BLaER1 (cell line): ENCODE measurements around the gene FBXL17.

Source experiments
- H3K27ac ChIP-seq: shearing (Covaris generic); formaldehyde crosslinking; 2 replicates; pipeline ENCODE4 v1.8.1; 2022
- H3K27me3 ChIP-seq: shearing (Covaris generic); formaldehyde crosslinking; 2 replicates; pipeline ENCODE4 v1.8.1; 2022
- H3K36me3 ChIP-seq: shearing (Covaris generic); formaldehyde crosslinking; 2 replicates; pipeline ENCODE4 v1.8.1; 2022
- H3K4me1 ChIP-seq: shearing (Covaris generic); formaldehyde crosslinking; 2 replicates; pipeline ENCODE4 v1.8.1; 2022
- H3K4me2 ChIP-seq: shearing (Covaris generic); formaldehyde crosslinking; 2 replicates; pipeline ENCODE4 v1.8.1; 2022
- H3K4me3 ChIP-seq: shearing (Covaris generic); formaldehyde crosslinking; 2 replicates; pipeline ENCODE4 v1.8.1; 2022
- H3K9ac ChIP-seq: shearing (Covaris generic); formaldehyde crosslinking; 2 replicates; pipeline ENCODE4 v1.8.1; 2022
- H3K9me3 ChIP-seq: shearing (Covaris generic); formaldehyde crosslinking; 2 replicates; pipeline ENCODE4 v1.8.1; 2022
- H4K20me1 ChIP-seq: shearing (Covaris generic); formaldehyde crosslinking; 2 replicates; pipeline ENCODE4 v1.8.1; 2022
- Cebpa-rat ChIP-seq: shearing (Covaris generic); IDR thresholded peaks from 2 replicates; pipeline ENCODE4 v1.8.1; 2022

The FBXL17 gene

GRCh38 chr5:108220834-108221233, 161.1 kb downstream of the FBXL17 start:
- no peak for TF ChIP-seq Cebpa-rat
- Histone ChIP-seq H4K20me1 (no peaks in the 10 kb centered on the region), H3K4me2 (no peak overlapping the region), H3K27me3 (no peaks in the 10 kb centered on the region), H3K9ac (no peak overlapping the region), H3K4me1 (no peaks in the 10 kb centered on the region), H3K4me3 (no peak overlapping the region), H3K27ac (no peak overlapping the region), H3K9me3 (no peaks in the 10 kb centered on the region), H3K36me3 (no peaks in the 10 kb centered on the region)

GRCh38 chr5:108216890-108217289, 165.0 kb downstream of the FBXL17 start:
- no peaks in the 10 kb centered on the region for H4K20me1 ChIP-seq
- no peak overlapping the region for H3K9ac ChIP-seq
- H3K36me3 ChIP-seq = no peaks in the 10 kb centered on the region
- no peak for TF ChIP-seq Cebpa-rat
- no peak overlapping the region for H3K4me3 ChIP-seq
- no peaks in the 10 kb centered on the region for H3K27me3 ChIP-seq
- peaks cover 4% of the 10 kb centered on the region; the same call in 1 of the 2 replicates for H3K9me3 ChIP-seq
- H3K27ac ChIP-seq = no peak overlapping the region
- no peaks in the 10 kb centered on the region for H3K4me1 ChIP-seq
- H3K4me2 ChIP-seq = no peak overlapping the region

- no peak for TF ChIP-seq Cebpa-rat
- no peak overlapping the region for H3K9ac ChIP-seq
- H3K4me2 ChIP-seq = no peak overlapping the region
- H3K4me3 ChIP-seq = no peak overlapping the region
- no peaks in the 10 kb centered on the region for H3K4me1 ChIP-seq
- no peak overlapping the region for H3K27ac ChIP-seq
- peaks cover 4% of the 10 kb centered on the region; the same call in 1 of the 2 replicates for H3K9me3 ChIP-seq
- no peaks in the 10 kb centered on the region for H4K20me1 ChIP-seq
- no peaks in the 10 kb centered on the region for H3K36me3 ChIP-seq
- no peaks in the 10 kb centered on the region for H3K27me3 ChIP-seq
Observed at GRCh38 chr5:108214857-108215256, 167.0 kb downstream of the FBXL17 start.

GRCh38 chr5:108212775-108213346, 169.0 kb downstream of the FBXL17 start:
- Histone ChIP-seq H3K4me3 (no peak overlapping the region), H3K9ac (no peak overlapping the region), H3K9me3 (peaks cover 4% of the 10 kb centered on the region; the same call in 1 of the 2 replicates), H3K4me2 (no peak overlapping the region), H3K27me3 (no peaks in the 10 kb centered on the region), H3K4me1 (no peaks in the 10 kb centered on the region), H4K20me1 (no peaks in the 10 kb centered on the region), H3K27ac (no peak overlapping the region), H3K36me3 (no peaks in the 10 kb centered on the region)
- no peak for TF ChIP-seq Cebpa-rat

GRCh38 chr5:108206707-108207106, 175.2 kb downstream of the FBXL17 start:
- H3K36me3 ChIP-seq = no peaks in the 10 kb centered on the region
- no peak overlapping the region for H3K4me3 ChIP-seq
- H3K4me1 ChIP-seq = no peaks in the 10 kb centered on the region
- H3K27ac ChIP-seq = no peak overlapping the region
- H4K20me1 ChIP-seq = no peaks in the 10 kb centered on the region
- H3K9me3 ChIP-seq = no peaks in the 10 kb centered on the region
- TF ChIP-seq Cebpa-rat = no peak
- no peak overlapping the region for H3K9ac ChIP-seq
- no peak overlapping the region for H3K4me2 ChIP-seq
- H3K27me3 ChIP-seq = no peaks in the 10 kb centered on the region

GRCh38 chr5:108201721-108202120, 180.2 kb downstream of the FBXL17 start:
- Histone ChIP-seq H3K4me1 (no peaks in the 10 kb centered on the region), H3K36me3 (no peaks in the 10 kb centered on the region), H3K4me2 (no peak overlapping the region), H3K27me3 (no peaks in the 10 kb centered on the region), H4K20me1 (no peaks in the 10 kb centered on the region), H3K4me3 (no peak overlapping the region), H3K9me3 (no peaks in the 10 kb centered on the region), H3K27ac (no peak overlapping the region), H3K9ac (no peak overlapping the region)
- TF ChIP-seq Cebpa-rat = no peak

- Histone ChIP-seq H3K27me3 (no peaks in the 10 kb centered on the region), H3K4me1 (no peaks in the 10 kb centered on the region), H3K9me3 (no peaks in the 10 kb centered on the region), H3K36me3 (no peaks in the 10 kb centered on the region), H3K4me2 (no peak overlapping the region), H3K27ac (no peak overlapping the region), H3K9ac (no peak overlapping the region), H4K20me1 (no peaks in the 10 kb centered on the region), H3K4me3 (no peak overlapping the region)
- no peak for TF ChIP-seq Cebpa-rat
Observed at GRCh38 chr5:108196276-108196675, 185.6 kb downstream of the FBXL17 start.

- no peak overlapping the region for H3K9ac ChIP-seq
- no peak overlapping the region for H3K4me3 ChIP-seq
- no peaks in the 10 kb centered on the region for H3K4me1 ChIP-seq
- H3K4me2 ChIP-seq = no peak overlapping the region
- H3K27ac ChIP-seq = no peak overlapping the region
- H3K36me3 ChIP-seq = no peaks in the 10 kb centered on the region
- no peaks in the 10 kb centered on the region for H3K9me3 ChIP-seq
- no peak for TF ChIP-seq Cebpa-rat
- H3K27me3 ChIP-seq = no peaks in the 10 kb centered on the region
- no peaks in the 10 kb centered on the region for H4K20me1 ChIP-seq
Observed at GRCh38 chr5:108193021-108193795, 188.7 kb downstream of the FBXL17 start.

GRCh38 chr5:108184940-108185339, 197.0 kb downstream of the FBXL17 start:
- H3K4me3 ChIP-seq = no peak overlapping the region
- no peak overlapping the region for H3K9ac ChIP-seq
- H3K36me3 ChIP-seq = 0 out of 2 replicates have a peak, but pooled peaks cover 4% of the 10 kb centered on the region
- no peaks in the 10 kb centered on the region for H4K20me1 ChIP-seq
- H3K4me1 ChIP-seq = peaks cover 8% of the 10 kb centered on the region
- TF ChIP-seq Cebpa-rat = no peak
- no peaks in the 10 kb centered on the region for H3K27me3 ChIP-seq
- no peak overlapping the region for H3K27ac ChIP-seq
- H3K4me2 ChIP-seq = peak overlapping the region; percentile 36
- no peaks in the 10 kb centered on the region; the same call in 1 of the 2 replicates for H3K9me3 ChIP-seq

GRCh38 chr5:108181975-108182374, 199.9 kb downstream of the FBXL17 start:
- Histone ChIP-seq H3K27me3 (no peaks in the 10 kb centered on the region), H3K4me2 (no peak overlapping the region), H4K20me1 (no peaks in the 10 kb centered on the region), H3K36me3 (0 out of 2 replicates have a peak, but pooled peaks cover 4% of the 10 kb centered on the region), H3K27ac (no peak overlapping the region), H3K9ac (no peak overlapping the region), H3K4me3 (no peak overlapping the region), H3K4me1 (peaks cover 8% of the 10 kb centered on the region), H3K9me3 (no peaks in the 10 kb centered on the region; the same call in 1 of the 2 replicates)
- no peak for TF ChIP-seq Cebpa-rat
